K562 (cell line): ENCODE results near the gene ETV4. TPM values are rescaled to one million over a fixed set of nuclear protein-coding genes. Genes with fewer than 3 reads are reported as not detected.
A peak's percentile ranks its signal among the peaks of the same experiment; 100 is the strongest.

Source experiments
- ARID1B ChIP-seq: fragments of 450-650 bp; IDR thresholded peaks from 2 replicates; pipeline ENCODE4 v1.6.1; 2016; ENCODE audit warnings: antibody characterized with exemption, mild to moderate bottlenecking, inconsistent platforms
- ATF6 ChIP-seq: sonication (generic); formaldehyde crosslinking; IDR thresholded peaks from 2 replicates; pipeline ENCODE4 v1.4.0; 2020; ENCODE audit warnings: mild to moderate bottlenecking, missing genetic modification reagents
- CEBPZ ChIP-seq: fragments of 150-350 bp; IDR thresholded peaks from 2 replicates; pipeline ENCODE4 v1.6.1; 2014; ENCODE audit warnings: low read depth, mild to moderate bottlenecking, low read length, borderline replicate concordance
- DMBX1 ChIP-seq: fragments of 250-450 bp; sonication (Bioruptor Pico); IDR thresholded peaks from 2 replicates; pipeline ENCODE4 v1.8.0; 2022; ENCODE audit warnings: inconsistent platforms, mild to moderate bottlenecking, moderate library complexity, borderline replicate concordance
- LCOR ChIP-seq: sonication (generic); formaldehyde crosslinking; IDR thresholded peaks from 2 replicates; pipeline ENCODE4 v1.8.0; 2022; ENCODE audit warnings: mild to moderate bottlenecking, missing genetic modification reagents
- MBD1 ChIP-seq: fragments of 250-450 bp; sonication (Bioruptor Pico); IDR thresholded peaks from 2 replicates; pipeline ENCODE4 v1.8.0; 2022; ENCODE audit warnings: inconsistent platforms
- MYNN ChIP-seq, 2 experiments: sonication (generic); formaldehyde crosslinking in 1 of 2; IDR thresholded peaks; 2 replicates each; pipeline versions ENCODE4 v1.5.0 to v1.6.1; 2016 to 2020; ENCODE audit warnings: antibody characterized with exemption in 1 of 2, missing genetic modification reagents in 1 of 2
- PRMT5 ChIP-seq: sonication (generic); formaldehyde crosslinking; IDR thresholded peaks from 2 replicates; pipeline ENCODE4 v1.5.0; 2020; ENCODE audit warnings: missing genetic modification reagents
- PTTG1 ChIP-seq: fragments of 450-650 bp; IDR thresholded peaks from 2 replicates; pipeline ENCODE4 v1.6.1; 2016; ENCODE audit warnings: low read depth, mild to moderate bottlenecking, missing genetic modification characterization, missing compliant biosample characterization
- RBBP5 ChIP-seq: fragments of 200-600 bp; sonication (generic); IDR thresholded peaks from 2 replicates; pipeline ENCODE4 v1.6.1; 2012; ENCODE audit warnings: borderline replicate concordance, mild to moderate bottlenecking, low read length, control low read depth, inconsistent platforms; ENCODE audit not compliant: insufficient read depth, poor library complexity, severe bottlenecking
- TRIM25 ChIP-seq: fragments of 450-650 bp; IDR thresholded peaks from 2 replicates; pipeline ENCODE4 v1.7.0; 2016; ENCODE audit warnings: borderline replicate concordance
- ZFP36 ChIP-seq: fragments of 150-350 bp; IDR thresholded peaks from 2 replicates; pipeline ENCODE4 v1.6.1; 2018; ENCODE audit warnings: low read length, low read depth; ENCODE audit not compliant: partially characterized antibody
- ZNF121 ChIP-seq: sonication (generic); formaldehyde crosslinking; conservative IDR thresholded peaks from 2 replicates; pipeline ENCODE4 v1.8.0; 2022; ENCODE audit warnings: missing genetic modification reagents
- ZNF311 ChIP-seq: fragments of 250-450 bp; sonication (Bioruptor Pico); IDR thresholded peaks from 2 replicates; pipeline ENCODE4 v1.4.0; 2020; ENCODE audit warnings: mild to moderate bottlenecking, moderate library complexity
- polyA plus RNA-seq, 8 experiments: library from polyadenylated mRNA; depleted of rRNA in 4 of 8; stranded (reverse) in 5 of 8; unstranded in 3 of 8; fragments of >200 nt; fragmentation: Nextera tagmentation in 2 of 8; fragmentation: Illumina TruSeq in 1 of 8; extraction: Ambion mirVana in 2 of 8; extraction: Trizol in 1 of 8; gene quantifications; 2 replicates each; pipeline versions ENCODE4 v1.2.1 to v1.2.3, GENCODE V29; 2011 to 2014; ENCODE audit warnings: inconsistent platforms in 1 of 8, missing spikeins in 1 of 8
- total RNA-seq, 7 experiments: library from RNA; depleted of rRNA in 6 of 7; stranded (reverse); fragments of >200 nt in 6 of 7; fragmentation: Illumina TruSeq in 2 of 7; extraction: Trizol in 2 of 7; gene quantifications; 2 replicates each; pipeline versions ENCODE4 v1.2.1 to v1.2.3, GENCODE V29; 2011 to 2021; ENCODE audit warnings: low replicate concordance in 1 of 7
- TF ChIP-seq, protein P1 (sequence below): sonication (generic); formaldehyde crosslinking; IDR thresholded peaks from 2 replicates; pipeline ENCODE4 v1.8.1; 2023; ENCODE audit warnings: mild to moderate bottlenecking, missing genetic modification reagents, moderate library complexity

The ETV4 gene
- total and polyA plus RNA-seq, 9 of the 15 experiments (the other 6 are each of a cell fraction or from before 2014, with no cell fraction given) = 5.5 to 66.3 (median 28.2) TPM

DNA sequence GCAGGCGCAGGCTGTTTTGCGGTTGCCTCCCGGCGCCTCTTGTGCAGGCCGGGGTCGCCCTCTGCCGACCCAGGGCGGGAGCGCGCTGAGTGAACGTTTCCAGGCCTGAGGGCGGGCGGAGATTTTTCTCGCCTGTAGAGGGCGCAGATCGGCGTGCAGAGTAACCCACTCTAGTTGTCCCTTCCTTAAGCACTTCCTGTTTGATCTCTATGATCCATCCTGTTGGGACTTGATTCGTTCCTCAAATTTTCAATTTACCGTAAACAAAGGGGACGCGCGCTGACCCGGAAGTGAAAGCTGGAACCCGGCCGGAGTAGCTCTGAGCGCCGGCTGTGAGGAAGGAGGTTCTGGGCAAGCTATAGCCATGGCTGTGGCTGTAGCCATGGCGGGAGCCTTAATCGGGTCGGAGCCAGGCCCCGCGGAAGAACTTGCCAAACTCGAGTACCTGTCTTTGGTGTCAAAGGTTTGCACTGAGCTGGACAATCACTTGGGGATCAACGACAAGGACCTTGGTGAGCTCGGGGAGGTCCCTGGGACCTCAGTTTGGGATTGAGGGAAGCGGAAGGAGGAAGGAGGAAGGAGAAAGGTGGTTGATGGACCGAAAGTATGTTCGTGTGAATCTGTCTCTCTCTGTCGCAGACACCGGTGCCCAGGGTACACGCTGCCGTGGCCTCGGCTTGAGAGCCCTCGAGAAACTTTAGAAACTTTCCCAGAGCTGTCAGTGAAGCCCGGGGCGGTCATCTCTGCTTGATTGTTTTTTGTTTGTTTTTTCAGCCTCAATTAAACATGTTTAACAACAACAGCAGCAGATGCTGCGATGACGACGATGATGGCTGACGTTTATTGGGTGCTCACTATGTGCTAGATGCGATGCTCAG, 62.2 kb downstream of the ETV4 start, which contains the start of gene DHX8 (continued):
- no peak for TF ChIP-seq MBD1
- TF ChIP-seq RBBP5 = peak; percentile 69
- TF ChIP-seq LCOR (CRISPR knock-in tag) = peak; percentile 97
- TF ChIP-seq DMBX1 (CRISPR knock-in tag) = no peak
- no peak; the same call in 1 of the 2 replicates for TF ChIP-seq ATF6 (CRISPR knock-in tag)
- TF ChIP-seq PTTG1 (tag) = no peak
- no peak for TF ChIP-seq ZNF311 (CRISPR knock-in tag)
- TF ChIP-seq ZNF121 (CRISPR knock-in tag) = no peak
- peak; percentile 35; the same call in 1 of the 2 replicates for TF ChIP-seq CEBPZ
- 0 out of 2 replicates have a peak, but pooled peaks have one; percentile 30 for TF ChIP-seq ARID1B
- no peak for TF ChIP-seq MYNN (IDR thresholded peaks at IDR 0.05)
- no peak for TF ChIP-seq MYNN (CRISPR knock-in tag; IDR thresholded peaks at IDR 0.05)
- TF ChIP-seq, protein P1, sequence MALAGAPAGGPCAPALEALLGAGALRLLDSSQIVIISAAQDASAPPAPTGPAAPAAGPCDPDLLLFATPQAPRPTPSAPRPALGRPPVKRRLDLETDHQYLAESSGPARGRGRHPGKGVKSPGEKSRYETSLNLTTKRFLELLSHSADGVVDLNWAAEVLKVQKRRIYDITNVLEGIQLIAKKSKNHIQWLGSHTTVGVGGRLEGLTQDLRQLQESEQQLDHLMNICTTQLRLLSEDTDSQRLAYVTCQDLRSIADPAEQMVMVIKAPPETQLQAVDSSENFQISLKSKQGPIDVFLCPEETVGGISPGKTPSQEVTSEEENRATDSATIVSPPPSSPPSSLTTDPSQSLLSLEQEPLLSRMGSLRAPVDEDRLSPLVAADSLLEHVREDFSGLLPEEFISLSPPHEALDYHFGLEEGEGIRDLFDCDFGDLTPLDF = peak; percentile 78; the same call in 1 of the 2 replicates
- TF ChIP-seq TRIM25 = no peak
- peak; percentile 47 for TF ChIP-seq ZFP36
- TF ChIP-seq PRMT5 (CRISPR knock-in tag) = no peak
